Stimulated activated CD8-positive, alpha-beta memory T cell treated with anti-CD3 and anti-CD28 coated beads, Interleukin-15, amount 100 ng/mL, for 4 hours (primary cell): ENCODE measurements around the gene NCOR2.

Experiments
- DNase-seq, 2 donors: peaks; one replicate each; pipeline ENCODE4 v3.0.0-alpha.2; 2020; ENCODE audit warnings: low read depth in 2 of 2

The NCOR2 gene

GRCh38 chr12:124527861-124528561 lies 39.4 kb downstream of the NCOR2 start:
- DNase-seq, result no peak

GRCh38 chr12:124525927-124526692 lies 41.3 kb downstream of the NCOR2 start:
- DNase-seq, result no peak

- no peak for DNase-seq
Observed at GRCh38 chr12:124525455-124525854, 42.0 kb downstream of the NCOR2 start.

- DNase-seq, result no peak
Observed at GRCh38 chr12:124524231-124524925, 43.0 kb downstream of the NCOR2 start.

- DNase-seq, result no peak
Observed at GRCh38 chr12:124523071-124523470, 44.3 kb downstream of the NCOR2 start.

GRCh38 chr12:124520907-124521306 lies 46.5 kb downstream of the NCOR2 start:
- DNase-seq, result no peak

GRCh38 chr12:124520265-124520701 lies 47.1 kb downstream of the NCOR2 start:
- no peak for DNase-seq

GRCh38 chr12:124519746-124520145 lies 47.7 kb downstream of the NCOR2 start:
- DNase-seq, result no peak

GRCh38 chr12:124518051-124518932 lies 49.1 kb downstream of the NCOR2 start:
- no peak for DNase-seq
